ENCODE measurements around the gene SCML1. TPM values are rescaled to one million over a fixed set of nuclear protein-coding genes. Genes with fewer than 3 reads are reported as not detected.

SCML1 gene
- total and polyA plus RNA-seq, 9 of the 15 experiments (the other 6 are each of a cell fraction or from before 2014, with no cell fraction given), result 0.01 to 0.04 (median 0.04) TPM; not detected in 6

GRCh38 chrX:17735406-17735805, 1.9 kb upstream of the SCML1 start:
- Histone ChIP-seq H3K9me3 (replicated peaks; ENCODE audit: control insufficient read depth, insufficient read depth, low read depth, low read length) (no peaks in the 10 kb centered on the region; the same call in 1 of the 2 replicates), H3K27me3 (ENCODE audit: control insufficient read depth in 2 of 2, insufficient read depth in 2 of 2, low read length in 2 of 2) (peaks cover 0 to 8% of the 10 kb centered on the region in 2 experiments; a peak in 1 of 5 replicates), H3K9ac (ENCODE audit: insufficient read depth in 1 of 2, low read depth in 2 of 2, low read length in 2 of 2) (no peak overlapping the region), H2AFZ (ENCODE audit: low read depth, low read length) (no peak overlapping the region), H3K4me2 (ENCODE audit: insufficient read depth, low read length) (no peak overlapping the region), H3K27ac (ENCODE audit: extremely low read depth, low read depth, low read length) (no peak overlapping the region), H3K4me3 (no peak overlapping the region), H3K4me1 (replicated peaks in 1 of 2; ENCODE audit: control insufficient read depth in 2 of 2, insufficient read depth in 2 of 2, low read length in 2 of 2) (no peaks in the 10 kb centered on the region; a peak in 1 of 5 replicates), H3K79me2 (ENCODE audit: control insufficient read depth, insufficient read depth, low read length) (no peaks in the 10 kb centered on the region), H3K36me3 (ENCODE audit: control insufficient read depth, insufficient read depth, low read length) (no peaks in the 10 kb centered on the region), H4K20me1 (replicated peaks; ENCODE audit: control insufficient read depth, insufficient read depth, low read length) (no peaks in the 10 kb centered on the region), H3K9me1 (ENCODE audit: control insufficient read depth, insufficient read depth, low read length) (no peaks in the 10 kb centered on the region)
- WGBS (ENCODE audit: insufficient coverage, low coverage, missing lambda C conversion rate), result 0% methylated on average over 4 of the region's 5 CpGs
- ATAC-seq (no peak), FAIRE-seq (no peak), DNase-seq (ENCODE audit: extremely low read depth in 1 of 4, low spot score in 3 of 4) (no peak)
- BruUV-seq (replicated peaks), result no TSS peak
- in situ Hi-C loops (cut with MboI) (no loop called here), intact Hi-C loops (cut with micrococcal nuclease) (no loop called here)
- CTCF ChIA-PET (ENCODE audit: low intra/inter-chr PET ratio), result no interaction called here
- POLR2A ChIA-PET, result no interaction called here
- TF ChIP-seq CBX8 (IDR thresholded peaks at IDR 0.05; ENCODE audit: borderline replicate concordance, extremely low read depth, low read depth, low read length, poor library complexity, severe bottlenecking), result no peak
- TF ChIP-seq NR3C1 (CRISPR knock-in tag; IDR thresholded peaks at IDR 0.05), result no peak
- TF ChIP-seq ZNF717 (CRISPR knock-in tag; IDR thresholded peaks at IDR 0.05), result no peak
- no peak for TF ChIP-seq ZNF133 (CRISPR knock-in tag; IDR thresholded peaks at IDR 0.05)
- TF ChIP-seq ZNF696 (CRISPR knock-in tag; conservative IDR thresholded peaks at IDR 0.05), result no peak
- TF ChIP-seq SAFB (IDR thresholded peaks at IDR 0.05; ENCODE audit: borderline replicate concordance, low read depth, low read length), result no peak
- no peak for TF ChIP-seq RNF219 (CRISPR knock-in tag; IDR thresholded peaks at IDR 0.05)
- no peak for TF ChIP-seq GABPA (tag; conservative IDR thresholded peaks at IDR 0.05; ENCODE audit: low read depth)
- TF ChIP-seq ZFP91 (CRISPR knock-in tag; IDR thresholded peaks at IDR 0.05), result no peak
- no peak for TF ChIP-seq PHF20 (IDR thresholded peaks at IDR 0.05; ENCODE audit: partially characterized antibody)
- TF ChIP-seq HNRNPL (IDR thresholded peaks at IDR 0.05; ENCODE audit: low read depth, low read length), result no peak
- TF ChIP-seq RERE (CRISPR knock-in tag; IDR thresholded peaks at IDR 0.05; ENCODE audit: borderline replicate concordance), result no peak
- TF ChIP-seq ZNF347 (CRISPR knock-in tag; IDR thresholded peaks at IDR 0.05; ENCODE audit: low read depth), result no peak
- no peak for TF ChIP-seq ERF (CRISPR knock-in tag; IDR thresholded peaks at IDR 0.05)

All from K562 (cell line).